Esophagus squamous epithelium (tissue), 4 donors: ENCODE results near the gene TIMM21.

ENCODE experiments used
- POLR2A ChIP-seq, 4 donors: fragments of 450-650 bp; IDR thresholded peaks; one replicate each; pipeline ENCODE4 v1.6.1; 2017; ENCODE audit warnings: antibody characterized with exemption in 4 of 4, mild to moderate bottlenecking in 4 of 4, moderate library complexity in 3 of 4
- TF ChIP-seq, protein P1 (sequence below), 6 experiments: fragments of 450-650 bp in 4 of 6; fragments of 200-600 bp in 2 of 6; sonication (generic) in 2 of 6; IDR thresholded peaks; one replicate each; pipeline ENCODE4 v1.5.1; 2016 to 2019; ENCODE audit warnings: antibody characterized with exemption in 6 of 6, mild to moderate bottlenecking in 4 of 6, moderate library complexity in 4 of 6

DNA sequence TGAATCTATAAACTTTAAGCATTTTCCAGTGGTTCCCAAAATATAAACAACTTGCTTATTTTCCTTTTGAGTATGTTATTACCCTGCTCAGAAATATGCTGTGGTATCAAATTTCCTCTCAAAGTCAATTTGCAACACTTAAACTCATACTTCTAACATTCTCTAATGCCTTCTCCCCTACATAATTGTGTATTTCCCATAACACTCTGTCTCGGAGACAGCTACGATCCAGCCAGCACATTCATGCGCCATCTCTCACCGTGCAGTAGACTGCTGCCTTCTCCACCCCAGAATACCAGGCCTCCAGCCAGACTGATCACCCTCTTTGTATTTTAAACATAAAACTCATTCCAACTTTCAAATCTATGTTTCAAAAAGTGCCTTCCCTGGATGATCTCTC lies 41.8 kb downstream of the TIMM21 start:
- TF ChIP-seq, protein P1, sequence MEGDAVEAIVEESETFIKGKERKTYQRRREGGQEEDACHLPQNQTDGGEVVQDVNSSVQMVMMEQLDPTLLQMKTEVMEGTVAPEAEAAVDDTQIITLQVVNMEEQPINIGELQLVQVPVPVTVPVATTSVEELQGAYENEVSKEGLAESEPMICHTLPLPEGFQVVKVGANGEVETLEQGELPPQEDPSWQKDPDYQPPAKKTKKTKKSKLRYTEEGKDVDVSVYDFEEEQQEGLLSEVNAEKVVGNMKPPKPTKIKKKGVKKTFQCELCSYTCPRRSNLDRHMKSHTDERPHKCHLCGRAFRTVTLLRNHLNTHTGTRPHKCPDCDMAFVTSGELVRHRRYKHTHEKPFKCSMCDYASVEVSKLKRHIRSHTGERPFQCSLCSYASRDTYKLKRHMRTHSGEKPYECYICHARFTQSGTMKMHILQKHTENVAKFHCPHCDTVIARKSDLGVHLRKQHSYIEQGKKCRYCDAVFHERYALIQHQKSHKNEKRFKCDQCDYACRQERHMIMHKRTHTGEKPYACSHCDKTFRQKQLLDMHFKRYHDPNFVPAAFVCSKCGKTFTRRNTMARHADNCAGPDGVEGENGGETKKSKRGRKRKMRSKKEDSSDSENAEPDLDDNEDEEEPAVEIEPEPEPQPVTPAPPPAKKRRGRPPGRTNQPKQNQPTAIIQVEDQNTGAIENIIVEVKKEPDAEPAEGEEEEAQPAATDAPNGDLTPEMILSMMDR (IDR thresholded peaks at IDR 0.05), result no peak
- TF ChIP-seq POLR2A (IDR thresholded peaks at IDR 0.05), result no peak
